IPS-20b (cell line): ENCODE measurements around the gene SNX9.
"Not testable (repeated sequence)": the region's sequence is repeated elsewhere in the genome, so short reads cannot be mapped to it uniquely, and the experiment has no call there.

Source experiments
- H3K27ac ChIP-seq: one replicate; pipeline ENCODE4 v1.5.1; 2013; ENCODE audit warnings: low read length
- H3K27me3 ChIP-seq: 2 replicates; pipeline ENCODE4 v1.6.1; 2013; ENCODE audit warnings: mild to moderate bottlenecking, low read length, inconsistent platforms; ENCODE audit not compliant: insufficient read depth
- H3K36me3 ChIP-seq: 2 replicates; pipeline ENCODE4 v1.6.1; 2013; ENCODE audit warnings: low read depth, mild to moderate bottlenecking, inconsistent platforms, low read length, moderate library complexity; ENCODE audit not compliant: insufficient read depth
- H3K4me1 ChIP-seq: 2 replicates; pipeline ENCODE4 v1.6.1; 2013; ENCODE audit warnings: mild to moderate bottlenecking, control low read depth, inconsistent platforms, low read length, moderate library complexity; ENCODE audit not compliant: insufficient read depth
- H3K4me3 ChIP-seq: 2 replicates; pipeline ENCODE4 v1.5.1; 2013; ENCODE audit warnings: mild to moderate bottlenecking, low read length, inconsistent platforms
- H3K9ac ChIP-seq: 2 replicates; pipeline ENCODE4 v1.6.1; 2013; ENCODE audit warnings: low read depth, mild to moderate bottlenecking, inconsistent platforms, low read length, moderate library complexity
- H3K9me3 ChIP-seq: 2 replicates; pipeline ENCODE4 v1.6.1; 2013; ENCODE audit warnings: mild to moderate bottlenecking, low read depth, low read length, inconsistent platforms; ENCODE audit not compliant: insufficient read depth

The SNX9 gene

DNA sequence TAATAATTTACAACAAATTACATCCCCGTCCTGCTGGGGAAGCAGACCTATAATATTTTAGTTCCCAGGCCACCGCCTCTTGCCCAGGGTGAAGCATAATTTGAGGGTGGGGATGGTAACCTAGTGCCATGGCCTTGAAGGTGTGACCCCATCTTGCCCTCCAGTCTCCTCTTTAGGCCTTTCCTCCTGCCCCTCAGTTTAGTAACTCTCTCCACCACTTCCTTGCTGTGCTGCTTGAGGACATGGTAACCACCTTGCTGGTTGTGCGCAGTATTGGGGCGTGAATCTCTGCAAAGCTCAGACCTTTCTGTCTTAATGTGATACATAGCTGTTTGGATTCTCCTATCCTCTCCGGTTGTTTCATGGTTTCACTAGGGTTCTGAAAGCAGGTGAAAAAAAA, 16.6 kb downstream of the SNX9 start:
- no peaks in the 10 kb centered on the region for H3K27me3 ChIP-seq
- H3K4me3 ChIP-seq = no peak overlapping the region
- no peak overlapping the region for H3K9ac ChIP-seq
- peaks cover 34% of the 10 kb centered on the region for H3K4me1 ChIP-seq
- no peaks in the 10 kb centered on the region for H3K9me3 ChIP-seq
- no peak overlapping the region for H3K27ac ChIP-seq
- no peaks in the 10 kb centered on the region for H3K36me3 ChIP-seq

GRCh38 chr6:157840261-157840660, 17.2 kb downstream of the SNX9 start:
- Histone ChIP-seq H3K4me1 (peaks cover 34% of the 10 kb centered on the region), H3K27ac (no peak overlapping the region)

GRCh38 chr6:157840776-157841175, 17.7 kb downstream of the SNX9 start:
- no peaks in the 10 kb centered on the region for H3K9me3 ChIP-seq
- peaks cover 39% of the 10 kb centered on the region for H3K4me1 ChIP-seq
- H3K9ac ChIP-seq = no peak overlapping the region
- H3K4me3 ChIP-seq = no peak overlapping the region
- H3K27me3 ChIP-seq = no peaks in the 10 kb centered on the region
- no peak overlapping the region for H3K27ac ChIP-seq
- H3K36me3 ChIP-seq = no peaks in the 10 kb centered on the region

More at GRCh38 chr6:157840261-157840660, 17.2 kb downstream of the SNX9 start:
- no peak overlapping the region for H3K9ac ChIP-seq
- no peaks in the 10 kb centered on the region for H3K9me3 ChIP-seq
- H3K4me3 ChIP-seq = no peak overlapping the region
- H3K36me3 ChIP-seq = no peaks in the 10 kb centered on the region
- no peaks in the 10 kb centered on the region for H3K27me3 ChIP-seq

DNA sequence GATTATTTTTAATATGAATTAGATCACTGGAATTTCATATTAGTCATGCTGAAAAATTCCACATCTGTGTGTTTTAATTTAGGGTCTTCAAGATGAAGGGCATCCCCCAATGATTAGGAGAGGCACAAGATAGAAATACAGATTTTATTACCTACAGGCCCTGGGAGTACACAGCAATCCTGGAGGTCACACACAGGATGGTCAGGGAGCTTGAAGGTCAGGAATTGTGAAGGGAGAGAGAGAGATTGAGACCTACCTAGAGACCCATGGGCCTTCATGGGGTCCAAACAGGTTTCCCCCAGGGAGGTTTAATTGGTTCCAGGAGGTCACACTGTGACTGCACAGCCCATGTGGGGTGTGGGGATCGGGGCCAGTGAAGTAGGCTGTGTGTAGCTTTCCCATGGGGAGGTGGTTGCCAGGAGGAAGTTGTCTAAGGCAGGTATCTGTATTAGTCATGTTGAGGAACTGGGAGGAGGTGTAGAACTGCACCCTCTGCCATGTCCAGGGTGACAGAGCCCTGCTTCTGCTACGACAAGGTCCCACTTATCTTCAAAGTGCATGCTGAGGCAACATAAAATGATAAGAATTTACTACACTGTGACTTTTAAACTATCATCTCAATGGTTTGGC, 18.3 kb downstream of the SNX9 start:
- Histone ChIP-seq H3K27me3 (no peaks in the 10 kb centered on the region), H3K27ac (no peak overlapping the region), H3K9ac (no peak overlapping the region), H3K4me3 (no peak overlapping the region), H3K9me3 (no peaks in the 10 kb centered on the region), H3K4me1 (peaks cover 44% of the 10 kb centered on the region), H3K36me3 (no peaks in the 10 kb centered on the region)

DNA sequence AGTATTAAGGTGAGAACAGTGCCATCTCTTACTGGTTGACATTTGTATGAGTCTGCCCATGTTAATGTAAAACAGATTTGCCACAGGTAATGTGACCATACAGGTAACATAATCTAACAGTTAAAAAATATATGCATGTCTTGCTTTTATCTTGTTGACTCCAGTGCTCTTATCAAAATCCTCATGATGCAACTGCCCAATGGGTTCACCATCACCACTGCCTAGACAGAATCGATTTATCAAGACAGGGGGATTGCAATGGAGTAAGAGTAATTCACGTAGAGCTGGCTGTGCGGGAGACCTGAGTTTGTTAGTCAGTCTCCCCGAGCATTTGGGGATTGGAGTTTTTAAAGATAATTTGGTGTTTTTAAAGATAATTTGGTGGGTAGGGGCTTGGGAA, 19.2 kb downstream of the SNX9 start:
- H3K27me3 ChIP-seq = no peaks in the 10 kb centered on the region
- H3K36me3 ChIP-seq = no peaks in the 10 kb centered on the region
- no peaks in the 10 kb centered on the region for H3K9me3 ChIP-seq
- H3K4me1 ChIP-seq = peaks cover 44% of the 10 kb centered on the region
- H3K27ac ChIP-seq = no peak overlapping the region
- no peak overlapping the region for H3K9ac ChIP-seq
- H3K4me3 ChIP-seq = no peak overlapping the region

DNA sequence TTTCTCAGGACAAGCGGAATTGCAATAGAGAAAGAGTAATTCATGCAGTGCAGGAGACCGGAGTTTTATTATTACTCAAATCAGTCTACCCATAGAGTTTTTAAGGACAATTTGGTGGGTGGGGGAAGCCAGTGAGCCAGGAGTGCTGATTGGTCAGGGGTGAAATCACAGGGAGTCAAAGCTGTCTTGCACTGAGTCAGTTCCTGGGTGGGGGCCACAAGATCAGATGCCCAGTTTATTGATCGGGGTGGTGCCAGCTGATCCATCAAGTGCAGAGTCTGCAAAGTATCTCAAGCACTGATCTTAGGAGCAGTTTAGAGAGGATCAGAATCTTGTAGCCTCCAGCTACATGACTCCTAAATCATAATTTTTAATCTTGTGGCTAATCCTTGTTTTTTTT, 21.1 kb downstream of the SNX9 start:
- H3K9me3 ChIP-seq, H3K27me3 ChIP-seq, H3K4me3 ChIP-seq, H3K36me3 ChIP-seq, H3K27ac ChIP-seq, H3K9ac ChIP-seq: not testable (repeated sequence)
- peaks cover 43% of the 10 kb centered on the region for H3K4me1 ChIP-seq

GRCh38 chr6:157845493-157846259, 22.6 kb downstream of the SNX9 start:
- Histone ChIP-seq H3K4me3 (no peak overlapping the region), H3K27me3 (no peaks in the 10 kb centered on the region), H3K27ac (no peak overlapping the region), H3K4me1 (peaks cover 35% of the 10 kb centered on the region), H3K9me3 (no peaks in the 10 kb centered on the region), H3K9ac (no peak overlapping the region), H3K36me3 (no peaks in the 10 kb centered on the region)

DNA sequence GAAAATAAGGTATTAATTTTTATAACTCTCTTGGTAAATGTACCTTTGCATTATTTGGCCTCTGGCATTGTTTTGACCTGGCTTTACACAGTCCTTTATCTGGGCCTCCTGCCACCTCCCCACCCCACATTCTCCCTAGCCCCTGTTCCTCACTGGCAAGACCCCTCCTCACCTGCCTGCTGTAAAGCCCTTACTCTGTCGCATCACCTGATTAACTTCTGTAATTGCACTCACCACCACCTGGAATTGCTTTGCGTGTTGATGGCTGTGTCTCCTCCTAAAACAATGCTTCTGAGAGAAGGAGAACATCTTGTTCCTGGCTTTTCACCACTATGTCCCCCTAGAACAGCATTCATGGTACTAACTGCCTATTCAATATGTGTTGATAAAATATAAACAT, 24.8 kb downstream of the SNX9 start:
- Histone ChIP-seq H3K4me1 (peaks cover 23% of the 10 kb centered on the region), H3K27me3 (no peaks in the 10 kb centered on the region), H3K9ac (no peak overlapping the region)

GRCh38 chr6:157848693-157849092, 25.6 kb downstream of the SNX9 start:
- H3K27me3 ChIP-seq = no peaks in the 10 kb centered on the region
- no peaks in the 10 kb centered on the region for H3K36me3 ChIP-seq
- H3K4me3 ChIP-seq = no peak overlapping the region
- H3K4me1 ChIP-seq = peaks cover 18% of the 10 kb centered on the region
- H3K9me3 ChIP-seq = peaks cover 8% of the 10 kb centered on the region; the same call in 1 of the 2 replicates
- H3K27ac ChIP-seq = no peak overlapping the region
- H3K9ac ChIP-seq = no peak overlapping the region

More for the DNA sequence above, 24.8 kb downstream of the SNX9 start:
- Histone ChIP-seq H3K9me3 (peaks cover 3% of the 10 kb centered on the region; the same call in 1 of the 2 replicates), H3K4me3 (no peak overlapping the region), H3K27ac (no peak overlapping the region), H3K36me3 (no peaks in the 10 kb centered on the region)

- Histone ChIP-seq H3K4me3 (no peak overlapping the region), H3K36me3 (no peaks in the 10 kb centered on the region), H3K9me3 (peaks cover 8% of the 10 kb centered on the region; the same call in 1 of the 2 replicates), H3K27me3 (no peaks in the 10 kb centered on the region), H3K4me1 (peaks cover 23% of the 10 kb centered on the region), H3K27ac (no peak overlapping the region), H3K9ac (no peak overlapping the region)
Measured at GRCh38 chr6:157849288-157850017, 26.4 kb downstream of the SNX9 start.

DNA sequence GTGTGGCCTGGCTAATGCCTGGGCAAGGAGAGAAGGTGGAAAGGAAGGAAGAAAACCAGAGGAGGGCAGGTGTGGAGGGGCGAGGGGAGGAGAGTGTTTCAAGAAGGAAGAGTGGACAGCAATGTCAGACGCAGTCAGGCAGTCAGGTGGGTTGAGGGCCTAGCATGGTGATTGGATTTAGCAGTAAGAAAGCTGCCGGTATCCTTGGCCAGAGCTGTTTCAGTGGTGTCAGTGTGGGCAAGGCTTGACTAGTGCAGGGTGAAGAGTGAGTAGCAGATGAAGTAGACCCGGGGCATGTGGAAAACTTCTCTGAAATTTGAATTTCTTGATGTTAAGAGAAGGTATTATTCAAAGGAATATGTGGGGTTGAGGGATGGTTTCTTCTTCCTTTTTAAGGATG, 27.0 kb downstream of the SNX9 start:
- no peak overlapping the region for H3K27ac ChIP-seq
- peaks cover 8% of the 10 kb centered on the region; the same call in 1 of the 2 replicates for H3K9me3 ChIP-seq
- H3K4me1 ChIP-seq = peaks cover 23% of the 10 kb centered on the region
- H3K9ac ChIP-seq = no peak overlapping the region
- no peaks in the 10 kb centered on the region for H3K27me3 ChIP-seq
- H3K4me3 ChIP-seq = no peak overlapping the region
- no peaks in the 10 kb centered on the region for H3K36me3 ChIP-seq
